GOT3 (cell line): ENCODE measurements around the gene VSTM2L.

Source experiments
- DNase-seq: peaks from one replicate; lab custom pipeline; 2025; ENCODE audit warnings: mixed read lengths; lab: John Stamatoyannopoulos, UW

Gene VSTM2L

DNA sequence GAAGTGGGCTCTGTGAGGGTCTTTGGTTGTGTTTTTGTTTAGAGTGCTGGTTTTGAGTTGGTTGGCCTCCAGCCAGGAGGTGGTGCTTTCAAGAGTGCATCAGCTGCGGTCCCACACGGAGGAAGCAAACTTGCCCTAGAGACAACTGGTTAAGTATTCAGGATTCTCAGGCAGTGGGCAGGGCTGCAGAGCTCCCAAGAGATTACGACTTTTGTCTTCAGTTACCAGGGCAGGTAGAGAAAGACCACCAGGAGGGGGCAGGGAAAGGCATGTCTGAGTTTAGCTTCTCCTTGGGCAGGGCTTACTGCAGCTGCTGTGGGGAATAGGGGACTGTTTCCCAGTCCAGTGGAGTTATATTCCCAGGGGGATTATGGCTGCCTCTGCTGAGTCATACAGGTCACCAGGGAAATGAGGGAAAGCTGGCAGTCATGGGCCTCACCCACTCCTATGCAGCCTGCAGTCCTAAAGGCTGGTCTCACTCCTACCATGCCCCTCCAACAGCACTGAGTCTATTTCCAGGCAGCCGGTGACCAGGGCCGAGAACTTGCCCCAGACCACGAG, 66.0 kb downstream of the VSTM2L start:
- DNase-seq: no peak

DNA sequence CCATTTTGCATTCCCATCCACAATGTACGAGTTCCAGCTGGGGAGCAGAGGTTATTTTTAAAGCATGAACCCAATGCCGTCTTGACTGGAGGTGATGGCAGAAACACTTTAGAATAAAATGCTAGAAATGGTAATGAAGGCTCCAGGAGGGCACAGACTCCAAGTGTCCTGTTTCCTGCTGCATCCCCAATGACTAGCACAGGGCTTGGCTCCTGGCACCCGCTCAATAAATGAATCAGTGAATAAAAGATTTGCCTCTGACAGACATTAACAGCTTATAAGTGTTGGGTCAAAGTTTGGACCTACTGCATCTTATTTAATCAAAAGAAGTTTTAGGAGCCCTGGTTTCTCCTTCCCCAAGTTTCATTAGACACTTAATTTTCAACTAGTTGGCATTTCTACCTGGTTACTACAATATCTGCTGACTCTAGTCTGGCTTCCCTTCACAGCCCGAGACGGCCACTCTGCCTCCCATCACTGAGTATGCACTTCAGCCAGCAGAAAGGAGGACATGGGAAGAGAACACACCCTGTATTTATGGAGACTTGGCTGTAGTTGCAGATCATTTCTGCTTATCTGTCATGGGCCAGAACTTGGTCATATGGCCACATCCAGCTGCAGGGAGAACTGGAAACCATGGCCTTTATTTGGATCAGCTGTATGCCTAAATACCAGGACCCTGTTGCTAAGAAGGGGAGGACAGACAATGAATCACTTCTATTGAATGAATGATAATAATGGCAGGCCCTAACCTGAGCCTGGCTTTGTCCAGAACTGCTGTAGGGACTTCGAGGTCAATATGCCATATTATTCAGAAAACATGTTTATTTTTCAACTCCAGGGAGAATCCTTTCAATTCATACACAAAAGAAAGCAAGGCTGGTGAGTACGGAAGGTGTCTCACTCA, 67.3 kb downstream of the VSTM2L start:
- DNase-seq: no peak

GRCh38 chr20:37970856-37971245, 67.9 kb downstream of the VSTM2L start:
- no peak for DNase-seq

DNA sequence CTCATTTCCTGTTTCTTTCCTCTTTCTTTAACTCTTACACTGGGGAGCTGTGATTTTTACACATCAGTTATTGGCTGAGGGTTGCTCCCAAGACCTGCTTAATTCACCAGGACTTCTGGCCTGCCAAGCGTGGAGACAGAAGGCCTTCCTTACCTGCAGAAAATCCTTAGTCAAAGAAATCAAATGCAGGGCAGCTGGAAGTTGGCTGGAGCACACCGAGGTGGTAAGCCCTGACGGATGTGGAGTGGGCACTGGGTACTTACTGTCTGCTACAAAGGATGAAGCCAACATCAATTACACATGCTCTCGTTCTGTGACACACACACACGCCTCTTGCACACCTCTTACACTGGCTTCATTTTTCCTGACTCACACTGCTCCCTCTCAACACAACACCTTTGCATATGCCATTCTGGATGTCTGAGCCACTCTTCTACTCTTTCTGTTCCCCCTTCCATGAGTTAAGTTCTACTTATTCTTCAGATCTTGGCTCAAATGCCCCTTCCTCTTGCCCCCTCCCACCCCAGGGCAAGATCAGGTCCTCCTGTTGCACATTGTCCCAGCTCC, 68.7 kb downstream of the VSTM2L start:
- no peak for DNase-seq

- DNase-seq: no peak
Measured at GRCh38 chr20:37972256-37973058, 69.5 kb downstream of the VSTM2L start.

GRCh38 chr20:37973059-37973910, 70.4 kb downstream of the VSTM2L start:
- DNase-seq: no peak

DNA sequence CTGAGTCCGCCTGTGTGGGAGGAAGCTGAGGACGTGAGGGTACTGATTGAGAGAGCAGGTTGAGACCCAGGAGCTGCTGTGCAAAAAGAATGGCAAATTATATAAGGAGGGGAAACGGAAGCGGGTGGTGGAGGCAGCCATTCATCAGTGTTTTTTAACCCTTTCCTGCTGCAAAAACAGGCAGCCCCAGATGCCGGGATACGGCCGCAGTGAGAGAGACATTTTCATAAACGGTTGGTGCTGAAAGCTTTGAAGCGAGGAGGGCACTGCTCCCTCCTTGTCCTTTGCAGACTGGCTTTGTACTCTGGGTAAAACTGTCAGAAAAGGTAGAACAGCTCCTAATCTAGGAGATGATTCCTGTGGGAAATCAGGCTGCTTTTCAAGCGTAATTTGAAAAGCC, 74.0 kb downstream of the VSTM2L start:
- DNase-seq: no peak

DNA sequence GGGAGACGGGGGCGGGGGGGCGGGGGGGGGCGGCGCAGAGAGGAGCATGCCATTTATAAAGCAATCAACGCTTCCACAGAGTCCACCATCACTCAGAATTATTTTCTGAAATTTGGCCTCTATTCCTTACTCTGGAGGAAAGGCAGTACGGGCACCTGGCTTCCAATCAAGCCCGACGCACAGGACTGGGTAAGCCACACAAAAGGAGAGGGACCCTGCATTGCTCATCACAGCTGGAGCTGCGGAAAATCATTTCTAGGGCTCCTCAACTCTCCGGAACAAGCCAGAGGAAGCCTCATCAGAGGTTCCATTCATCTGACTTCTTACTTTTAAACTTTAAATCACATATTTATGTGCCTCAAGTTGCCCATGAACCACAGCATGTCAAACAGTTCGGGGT, 74.4 kb downstream of the VSTM2L start:
- DNase-seq: no peak

- no peak for DNase-seq
Measured at GRCh38 chr20:37977786-37978185, 74.9 kb downstream of the VSTM2L start.

- DNase-seq: no peak
Measured at GRCh38 chr20:37979021-37979985, 76.4 kb downstream of the VSTM2L start.

DNA sequence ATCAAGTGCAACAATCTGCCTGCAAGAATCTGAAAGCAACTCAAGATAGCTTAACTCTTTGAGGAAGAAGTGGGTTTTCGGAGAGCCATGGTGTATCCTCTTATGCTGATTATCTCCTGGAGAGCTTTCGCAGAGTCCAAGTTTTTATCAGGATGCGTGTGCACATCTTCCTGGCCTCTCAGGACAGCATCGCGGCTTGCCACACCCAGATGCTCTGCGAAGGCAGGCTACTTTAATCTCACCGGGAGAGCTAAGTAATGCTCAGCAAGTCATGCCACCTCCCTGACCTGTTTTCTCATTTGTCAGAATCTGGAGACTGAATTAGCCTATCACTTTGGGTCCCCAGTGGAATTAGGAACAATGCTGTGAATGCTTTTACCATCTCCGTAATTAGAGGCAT, 77.5 kb downstream of the VSTM2L start:
- no peak for DNase-seq

DNA sequence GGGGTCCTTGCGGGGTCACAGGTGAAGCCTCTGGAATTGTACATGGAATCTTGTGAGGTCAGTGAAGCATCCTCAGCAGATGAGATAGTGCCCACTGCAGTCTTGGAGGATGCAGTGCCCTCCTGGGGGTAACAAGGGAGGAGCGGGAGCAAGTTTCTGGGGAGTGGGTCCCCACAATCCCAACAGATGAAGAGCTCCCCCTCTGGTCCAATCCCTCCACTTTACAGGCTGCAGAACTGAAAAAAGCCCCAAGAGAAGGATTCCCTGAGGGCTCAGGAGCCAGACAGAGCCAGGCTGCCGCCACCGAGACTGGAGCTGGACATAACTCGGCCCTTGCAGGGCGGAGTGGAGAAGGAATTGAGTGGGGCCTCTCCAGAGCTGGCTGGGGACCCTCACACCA, 77.9 kb downstream of the VSTM2L start:
- DNase-seq: no peak

- DNase-seq: no peak
Measured at GRCh38 chr20:37981568-37981967, 78.6 kb downstream of the VSTM2L start.

GRCh38 chr20:37983286-37983685, 80.4 kb downstream of the VSTM2L start:
- no peak for DNase-seq

- DNase-seq: no peak
Measured at GRCh38 chr20:37984018-37984785, 81.3 kb downstream of the VSTM2L start.

DNA sequence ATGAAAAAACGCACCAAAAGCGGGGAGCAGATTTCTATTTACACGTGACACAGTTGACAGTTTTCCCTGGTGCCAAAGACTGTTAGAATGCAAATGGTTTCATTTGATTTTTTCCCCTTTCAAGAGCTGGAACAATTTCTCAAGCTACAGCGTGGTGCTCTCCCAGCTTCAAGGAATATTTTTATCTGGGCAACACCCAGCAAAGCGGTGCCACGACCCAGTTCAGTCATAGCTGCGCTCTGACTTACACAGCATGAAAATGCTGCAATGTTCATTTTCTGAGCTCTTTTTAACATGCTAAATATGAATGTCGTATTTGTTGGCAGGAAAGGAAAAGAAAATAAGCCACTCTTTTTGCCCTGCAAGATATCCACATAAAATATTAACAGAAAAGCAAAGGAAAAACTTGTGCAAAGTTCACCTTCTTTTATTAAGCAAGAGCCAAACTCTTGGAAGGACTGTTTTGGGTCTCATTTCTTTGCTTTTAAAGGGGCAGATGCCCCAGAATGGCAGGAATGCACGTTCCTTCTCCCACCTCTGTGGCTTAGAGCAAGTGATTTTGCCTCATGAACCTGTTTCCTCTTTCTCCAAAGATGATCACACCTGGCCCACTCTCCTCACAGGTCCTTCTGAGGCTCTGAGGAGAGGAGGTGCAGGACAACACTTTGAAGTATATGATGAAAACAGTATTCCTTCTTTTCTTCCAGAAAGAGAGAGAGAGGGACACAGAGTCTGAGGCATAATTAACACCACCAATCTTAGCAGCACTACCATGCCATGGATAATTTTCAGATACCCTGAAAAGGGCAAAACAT, 83.3 kb downstream of the VSTM2L start:
- DNase-seq: no peak

DNA sequence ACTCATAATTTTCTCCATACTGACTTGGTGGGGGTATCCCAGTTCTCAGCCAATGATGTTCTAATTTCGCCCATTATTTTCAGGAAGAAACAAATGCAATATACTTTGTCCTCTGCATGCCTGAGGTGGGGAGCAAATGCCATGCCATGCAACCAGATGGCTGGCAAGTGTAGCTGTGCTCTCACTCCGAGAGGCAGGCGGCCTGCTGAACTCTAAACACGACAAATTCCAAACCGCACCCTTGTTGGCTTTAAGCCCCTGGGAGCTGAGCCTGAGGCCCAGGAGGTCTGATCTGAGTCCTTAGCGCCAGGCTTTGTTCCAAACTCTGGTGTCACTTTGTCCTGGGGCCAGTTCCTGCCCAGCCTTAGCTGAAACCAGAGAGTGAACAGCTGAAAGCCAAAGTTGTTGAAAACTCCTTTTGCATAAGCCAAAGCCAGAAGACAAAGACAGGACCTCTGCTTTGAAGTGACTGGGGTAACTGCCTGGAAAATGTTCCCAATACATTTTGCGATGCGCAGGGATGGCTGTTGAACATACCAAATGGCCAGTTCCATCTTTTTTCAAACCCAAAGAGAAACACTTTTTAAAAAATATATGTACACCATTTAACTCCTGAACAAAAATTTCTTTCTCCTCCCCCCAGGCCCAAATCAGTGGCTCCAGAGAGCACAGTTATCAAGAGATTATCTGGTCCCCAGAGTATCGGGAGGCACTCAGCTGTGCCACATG, 84.1 kb downstream of the VSTM2L start:
- DNase-seq: no peak
